PC-3 (cell line): ENCODE results near the gene NANP.

Source experiments
- EZH2 ChIP-seq: fragments of 300-600 bp; sonication (generic); IDR thresholded peaks from one replicate; pipeline ENCODE4 v1.6.1; 2017; ENCODE audit warnings: antibody characterized with exemption, mild to moderate bottlenecking, low read length; ENCODE audit not compliant: unreplicated experiment
- EZH2phosphoT487 ChIP-seq: fragments of 300-600 bp; sonication (generic); IDR thresholded peaks from 2 replicates; pipeline ENCODE4 v1.6.1; 2018; ENCODE audit warnings: mild to moderate bottlenecking, antibody characterized with exemption, low read length, borderline replicate concordance
- TF ChIP-seq, protein P1 (sequence below): fragments of 300-600 bp; sonication (generic); conservative IDR thresholded peaks from 2 replicates; pipeline ENCODE4 v1.5.1; 2017; ENCODE audit warnings: antibody characterized with exemption, low read depth, mild to moderate bottlenecking, low read length

DNA sequence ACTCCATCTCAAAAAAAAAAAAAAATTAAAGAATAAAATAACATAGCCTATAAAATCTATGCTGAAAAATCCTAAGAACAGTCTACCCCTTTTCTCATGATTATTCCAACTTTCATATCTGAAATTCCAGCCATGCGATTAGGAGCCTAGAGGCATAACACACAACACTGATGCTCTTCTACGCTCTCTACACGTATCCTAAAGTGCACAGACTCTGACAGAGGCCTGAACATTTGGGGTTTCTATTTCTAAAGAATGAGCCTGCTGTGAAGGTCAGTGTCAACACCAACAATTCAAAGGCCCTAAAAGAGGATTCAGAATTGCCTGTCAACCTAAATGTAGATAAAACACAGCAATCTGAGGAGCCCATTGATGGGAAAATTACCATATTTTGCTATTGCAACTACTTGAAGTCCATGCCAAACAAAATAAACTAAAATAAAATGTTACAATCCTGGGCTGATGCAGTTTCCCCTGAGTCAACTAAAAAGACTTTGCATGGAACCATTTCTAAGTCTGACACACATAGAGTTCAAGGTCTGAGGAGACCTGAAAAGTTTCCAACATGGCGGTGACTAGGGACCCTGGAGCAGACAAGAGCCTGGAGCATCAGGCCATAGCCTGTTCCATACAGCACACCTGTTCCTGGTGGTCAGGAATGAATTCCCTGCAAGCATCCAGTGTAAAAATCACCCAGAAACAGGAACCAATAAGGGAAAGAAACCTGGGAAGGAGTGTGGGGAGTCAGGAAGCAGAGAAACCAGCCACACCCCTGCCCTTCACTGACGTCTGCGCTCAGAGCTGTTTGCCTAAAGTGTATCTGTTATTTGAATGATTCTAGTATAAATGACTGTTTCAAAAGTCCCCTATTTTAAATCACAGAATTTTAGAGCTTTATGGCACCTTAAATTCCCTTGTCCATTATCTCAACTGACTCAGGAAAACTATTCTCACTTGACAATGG is 50.2 kb downstream of the NANP start:
- TF ChIP-seq, protein P1, sequence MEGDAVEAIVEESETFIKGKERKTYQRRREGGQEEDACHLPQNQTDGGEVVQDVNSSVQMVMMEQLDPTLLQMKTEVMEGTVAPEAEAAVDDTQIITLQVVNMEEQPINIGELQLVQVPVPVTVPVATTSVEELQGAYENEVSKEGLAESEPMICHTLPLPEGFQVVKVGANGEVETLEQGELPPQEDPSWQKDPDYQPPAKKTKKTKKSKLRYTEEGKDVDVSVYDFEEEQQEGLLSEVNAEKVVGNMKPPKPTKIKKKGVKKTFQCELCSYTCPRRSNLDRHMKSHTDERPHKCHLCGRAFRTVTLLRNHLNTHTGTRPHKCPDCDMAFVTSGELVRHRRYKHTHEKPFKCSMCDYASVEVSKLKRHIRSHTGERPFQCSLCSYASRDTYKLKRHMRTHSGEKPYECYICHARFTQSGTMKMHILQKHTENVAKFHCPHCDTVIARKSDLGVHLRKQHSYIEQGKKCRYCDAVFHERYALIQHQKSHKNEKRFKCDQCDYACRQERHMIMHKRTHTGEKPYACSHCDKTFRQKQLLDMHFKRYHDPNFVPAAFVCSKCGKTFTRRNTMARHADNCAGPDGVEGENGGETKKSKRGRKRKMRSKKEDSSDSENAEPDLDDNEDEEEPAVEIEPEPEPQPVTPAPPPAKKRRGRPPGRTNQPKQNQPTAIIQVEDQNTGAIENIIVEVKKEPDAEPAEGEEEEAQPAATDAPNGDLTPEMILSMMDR, result no peak
- TF ChIP-seq EZH2, result no peak
- no peak for TF ChIP-seq EZH2phosphoT487
